ENCODE measurements around the gene XXYLT1. TPM values are rescaled to one million over a fixed set of nuclear protein-coding genes. Genes with fewer than 3 reads are reported as not detected.
A peak's percentile ranks its signal among the peaks of the same experiment; 100 is the strongest.

XXYLT1 gene
- total and polyA plus RNA-seq, 8 donors, result 1.8 to 5.0 (median 2.6) TPM

- FAIRE-seq, result no peak
Measured at GRCh38 chr3:195087328-195087727, 183.6 kb downstream of the XXYLT1 start.

GRCh38 chr3:195086885-195087284, 184.1 kb downstream of the XXYLT1 start:
- FAIRE-seq, result no peak
- peak in 1 of 4 donors; percentile 27 for ATAC-seq
- DNase-seq, result peak in 1 of 6 donors; percentile 56
- 86 to 88% methylated on average over 13 of the region's 13 CpGs for WGBS, 2 donors
- no peak for TF ChIP-seq CTCF (IDR thresholded peaks at IDR 0.05)
- Histone ChIP-seq H3K9me3 (no peaks in the 10 kb centered on the region), H3K27me3 (no peaks in the 10 kb centered on the region), H3K4me3 (no peak overlapping the region), H3K36me3 (no peaks in the 10 kb centered on the region), H3K4me1 (no peaks in the 10 kb centered on the region), H3K27ac (no peak overlapping the region)
- intact Hi-C loops (cut with DNase I), result no loop called here

More at GRCh38 chr3:195087328-195087727, 183.6 kb downstream of the XXYLT1 start:
- intact Hi-C loops (cut with DNase I), result no loop called here
- H3K36me3 ChIP-seq, result no peaks in the 10 kb centered on the region
- peak in 1 of 6 donors; percentile 35 for DNase-seq
- no peaks in the 10 kb centered on the region for H3K9me3 ChIP-seq
- peak overlapping the region in 1 of 4 donors; percentile 27 for H3K4me3 ChIP-seq
- no peak overlapping the region for H3K27ac ChIP-seq
- 91 to 94% methylated on average over 7 of the region's 7 CpGs for WGBS, 2 donors
- no peaks in the 10 kb centered on the region for H3K4me1 ChIP-seq
- H3K27me3 ChIP-seq, result no peaks in the 10 kb centered on the region
- no peak for TF ChIP-seq CTCF (IDR thresholded peaks at IDR 0.05)
- ATAC-seq, result peak in 1 of 4 donors; percentile 66

GRCh38 chr3:195086341-195086740, 184.6 kb downstream of the XXYLT1 start:
- no peaks in the 10 kb centered on the region for H3K4me1 ChIP-seq
- H3K36me3 ChIP-seq, result no peaks in the 10 kb centered on the region
- H3K27ac ChIP-seq, result no peak overlapping the region
- no peak for TF ChIP-seq CTCF (IDR thresholded peaks at IDR 0.05)
- no peaks in the 10 kb centered on the region for H3K27me3 ChIP-seq
- intact Hi-C loops (cut with DNase I), result no loop called here
- FAIRE-seq (no peak), ATAC-seq (no peak), DNase-seq (peak in 1 of 6 donors; percentile 21)
- H3K4me3 ChIP-seq, result no peak overlapping the region
- no peaks in the 10 kb centered on the region for H3K9me3 ChIP-seq
- 92 to 98% methylated on average over 4 of the region's 4 CpGs for WGBS, 2 donors

- TF ChIP-seq CTCF (IDR thresholded peaks at IDR 0.05), result no peak
- ATAC-seq, result no peak
Measured at GRCh38 chr3:195085356-195086130, 185.4 kb downstream of the XXYLT1 start.

GRCh38 chr3:195084746-195085145, 186.2 kb downstream of the XXYLT1 start:
- intact Hi-C loops (cut with DNase I), result no loop called here
- Histone ChIP-seq H3K27me3 (no peaks in the 10 kb centered on the region), H3K36me3 (no peaks in the 10 kb centered on the region), H3K4me3 (no peak overlapping the region), H3K4me1 (peaks cover 0 to 3% (median 0%) of the 10 kb centered on the region in 3 donors), H3K9me3 (no peaks in the 10 kb centered on the region), H3K27ac (no peak overlapping the region)
- DNase-seq, result peak in 1 of 6 donors; percentile 12
- 76 to 90% methylated on average over 5 of the region's 5 CpGs for WGBS, 2 donors
- no peak for FAIRE-seq
- no peak for TF ChIP-seq CTCF (IDR thresholded peaks at IDR 0.05)
- ATAC-seq, result no peak

More at GRCh38 chr3:195085356-195086130, 185.4 kb downstream of the XXYLT1 start:
- intact Hi-C loops (cut with DNase I), result no loop called here
- no peak overlapping the region for H3K4me3 ChIP-seq
- no peak overlapping the region for H3K27ac ChIP-seq
- no peaks in the 10 kb centered on the region for H3K36me3 ChIP-seq
- peak in 2 of 6 donors; percentile 37 to 48 for DNase-seq
- H3K4me1 ChIP-seq, result peaks cover 0 to 2% (median 0%) of the 10 kb centered on the region in 3 donors
- H3K27me3 ChIP-seq, result no peaks in the 10 kb centered on the region
- 92 to 93% methylated on average over 21 of the region's 21 CpGs for WGBS, 2 donors
- no peaks in the 10 kb centered on the region for H3K9me3 ChIP-seq
- no peak for FAIRE-seq

All from pancreas (tissue), 10 donors.